Measurements from ENCODE around the gene SUPT20HL2.
"Not testable (repeated sequence)": the region's sequence is repeated elsewhere in the genome, so short reads cannot be mapped to it uniquely, and the experiment has no call there.

Gene SUPT20HL2

DNA sequence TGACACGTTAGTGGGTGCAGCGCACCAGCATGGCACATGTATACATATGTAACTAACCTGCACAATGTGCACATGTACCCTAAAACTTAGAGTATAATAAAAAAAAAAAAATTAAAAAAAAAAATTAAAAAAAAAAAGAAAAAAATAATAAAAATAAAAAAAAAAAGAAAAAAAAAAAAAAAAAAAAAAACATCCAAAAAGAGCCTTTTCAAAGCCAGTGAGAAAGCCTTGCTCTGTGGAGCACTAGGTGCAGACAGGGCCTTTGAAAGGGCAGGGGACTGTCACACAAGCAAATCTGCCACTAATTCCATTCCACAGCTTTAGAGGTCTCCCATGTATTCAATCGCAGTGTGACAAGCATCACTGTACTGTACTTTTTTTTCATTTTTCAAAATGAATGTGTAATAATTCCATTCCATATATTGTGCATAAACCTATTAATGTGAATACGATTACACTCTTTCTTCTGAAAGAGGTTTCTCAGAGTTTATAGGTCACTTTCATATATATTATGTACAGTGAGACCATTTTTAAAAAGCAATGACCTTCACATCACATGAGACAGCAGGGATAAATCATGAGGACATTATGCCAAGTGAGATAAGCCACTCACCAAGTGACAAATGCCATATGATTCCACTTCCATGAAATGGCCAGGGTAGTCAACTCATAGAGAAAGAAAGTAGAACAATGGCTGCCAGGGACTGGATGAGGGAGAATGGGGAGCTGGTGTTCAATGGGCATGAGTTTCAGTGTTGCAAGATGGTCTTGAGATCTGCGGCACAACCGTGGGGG, 4.1 kb downstream of the SUPT20HL2 start:
- not testable (repeated sequence) for DNase-seq (ENCODE audit: low read depth)

DNA sequence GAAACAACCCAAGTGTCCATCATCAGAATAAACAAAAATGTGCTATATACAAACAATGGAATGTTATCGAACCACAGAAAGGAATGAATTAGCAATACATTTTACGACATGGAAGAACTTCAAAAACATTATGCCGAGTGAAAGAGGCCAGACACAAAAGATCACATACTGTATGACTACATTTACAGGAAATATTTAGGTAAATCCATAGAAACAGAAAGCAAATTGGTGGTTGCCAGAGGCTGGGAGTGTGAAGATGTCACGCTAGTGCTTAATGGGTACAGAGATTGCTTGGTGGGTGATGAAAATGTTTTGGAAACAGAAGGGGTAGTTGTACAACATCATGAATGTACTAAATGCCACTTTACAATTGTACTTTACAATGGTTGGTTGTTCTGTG, 5.1 kb downstream of the SUPT20HL2 start:
- not testable (repeated sequence) for DNase-seq (ENCODE audit: low read depth)

DNA sequence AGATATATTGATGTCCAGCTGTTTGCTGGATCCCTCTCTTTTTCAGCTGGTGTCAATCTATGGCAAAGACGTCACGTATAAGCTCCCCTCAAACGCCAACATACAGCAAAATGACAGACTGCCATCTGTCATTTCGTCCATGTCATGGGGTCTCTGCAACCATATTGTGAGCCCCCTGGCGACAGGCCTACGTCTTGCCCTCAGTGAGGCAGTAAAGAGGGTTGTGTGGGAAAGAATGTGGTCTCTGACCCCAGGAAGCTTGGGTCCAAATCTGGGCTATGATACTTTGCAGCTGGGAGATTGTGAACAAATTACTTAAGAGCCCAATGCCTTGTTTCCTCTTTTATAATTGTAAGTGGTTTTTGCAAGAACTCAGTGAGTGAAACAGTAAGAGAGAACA, 7.4 kb downstream of the SUPT20HL2 start:
- no peak for DNase-seq (ENCODE audit: low read depth)

DNA sequence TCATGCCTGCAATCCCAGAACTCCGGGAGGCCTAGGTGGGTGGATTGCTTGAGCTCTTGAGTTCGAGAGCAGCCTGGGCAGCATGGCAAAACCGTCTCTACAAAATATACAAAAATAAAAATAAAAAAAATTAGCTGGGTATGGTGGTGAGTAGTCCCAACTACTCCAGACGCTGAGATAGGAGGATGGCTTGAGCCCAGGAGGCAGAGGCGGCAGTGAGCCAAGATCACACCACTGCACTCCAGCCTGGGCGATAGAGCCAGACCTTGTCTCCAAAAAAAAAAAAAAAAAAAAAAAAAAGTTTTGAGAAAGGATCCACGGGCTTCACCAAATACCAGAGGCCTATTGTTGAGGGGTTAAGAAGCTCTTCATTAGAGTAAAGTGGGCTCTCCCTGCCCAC, 8.0 kb downstream of the SUPT20HL2 start:
- DNase-seq (ENCODE audit: low read depth): no peak

DNA sequence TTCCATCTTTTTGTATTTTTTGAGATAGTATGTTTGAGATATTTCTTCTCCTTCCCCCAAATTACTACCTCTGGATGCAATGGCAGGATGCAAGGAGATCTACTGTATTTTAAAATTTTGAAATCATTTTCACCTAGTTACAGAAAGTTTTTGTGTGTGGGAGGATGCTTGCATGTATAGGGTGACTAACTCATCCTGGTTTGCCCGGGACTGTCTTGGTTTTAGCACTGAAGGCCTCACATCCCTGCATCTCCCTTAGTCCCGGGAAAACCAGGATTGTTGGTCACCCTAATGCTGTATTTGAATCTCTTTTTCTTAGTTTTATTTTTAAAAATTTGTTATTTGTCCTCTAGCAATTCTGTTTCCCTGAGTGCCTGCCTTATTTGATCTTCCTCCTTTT, 12.1 kb downstream of the SUPT20HL2 start:
- no peak for DNase-seq (ENCODE audit: low read depth)

DNA sequence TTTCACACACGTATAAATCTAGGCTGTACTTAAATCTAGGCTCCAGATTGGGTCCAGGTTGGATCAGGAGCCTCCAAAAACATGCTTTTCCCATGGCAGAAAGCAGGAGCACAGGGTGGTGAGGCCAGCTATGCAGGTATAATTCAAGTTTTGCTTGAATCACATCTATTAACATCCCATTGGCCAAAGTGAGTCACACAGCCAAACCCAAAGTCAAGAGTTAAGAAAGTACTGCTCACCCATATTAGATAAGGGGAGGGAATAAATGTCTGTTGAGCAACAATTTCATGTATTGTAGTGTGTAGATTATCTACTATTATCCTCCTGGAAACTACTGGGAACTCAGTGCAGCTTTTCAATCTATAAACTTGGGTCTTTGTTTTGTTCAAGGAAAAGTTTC, 12.8 kb downstream of the SUPT20HL2 start:
- DNase-seq (ENCODE audit: low read depth): no peak

DNA sequence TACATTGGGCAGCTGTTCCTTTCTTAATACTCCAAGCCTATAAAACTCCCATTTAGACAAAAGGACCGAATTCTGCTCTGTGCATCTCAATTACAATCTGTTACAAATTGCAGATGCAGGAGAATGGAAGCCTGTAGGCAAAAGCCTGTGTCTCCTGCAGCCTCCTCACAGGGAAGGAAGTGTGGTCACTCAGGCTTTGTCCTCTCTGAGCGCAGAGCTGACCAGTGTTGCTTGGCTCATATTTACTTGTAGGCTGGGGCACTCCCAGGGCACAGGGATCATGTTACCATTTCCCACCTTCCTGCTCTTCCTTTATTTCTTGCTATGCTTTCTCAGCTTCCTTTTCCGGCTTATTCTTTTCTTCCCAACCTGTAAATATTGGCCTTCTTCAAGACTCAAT, 15.7 kb downstream of the SUPT20HL2 start:
- DNase-seq (ENCODE audit: low read depth): no peak

DNA sequence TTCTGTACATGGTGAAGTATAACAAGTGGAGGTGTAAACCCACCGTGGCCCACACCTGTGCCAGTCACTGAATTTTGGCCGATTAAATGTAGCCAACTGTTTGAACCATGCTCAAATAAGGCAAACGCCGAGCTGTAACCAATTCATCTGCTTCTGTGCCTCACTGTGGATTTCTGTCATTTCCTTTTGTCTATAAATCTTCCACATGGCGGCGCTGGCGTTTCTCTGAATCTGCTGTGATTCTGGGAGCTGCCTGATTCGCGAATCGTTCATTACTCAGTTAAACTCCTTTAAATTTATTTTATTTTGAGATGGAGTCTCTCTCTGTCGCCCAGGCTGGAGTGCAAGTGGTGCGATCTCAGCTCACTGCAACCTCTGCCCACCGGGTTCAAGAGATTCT, 19.2 kb downstream of the SUPT20HL2 start:
- DNase-seq (ENCODE audit: low read depth): no peak

DNA sequence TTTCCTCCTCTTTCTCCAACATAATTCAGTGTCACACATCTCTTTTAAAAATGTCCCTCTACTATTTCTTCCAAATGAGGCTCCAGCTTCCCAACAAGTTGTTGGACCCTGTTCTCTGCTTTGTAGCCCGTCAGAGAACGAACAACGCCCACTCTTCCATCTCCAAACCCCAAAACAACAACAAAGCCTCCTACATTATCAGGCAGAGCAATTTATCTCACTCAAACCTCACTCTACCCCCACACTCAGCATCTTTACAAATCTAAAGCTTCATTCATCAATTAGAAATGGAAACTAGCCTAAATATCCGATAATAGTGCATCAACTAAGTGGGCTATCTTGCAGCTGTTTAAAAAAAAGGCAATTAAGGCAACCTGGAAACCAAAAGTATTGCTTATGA, 20.5 kb downstream of the SUPT20HL2 start:
- DNase-seq (ENCODE audit: low read depth): no peak

DNA sequence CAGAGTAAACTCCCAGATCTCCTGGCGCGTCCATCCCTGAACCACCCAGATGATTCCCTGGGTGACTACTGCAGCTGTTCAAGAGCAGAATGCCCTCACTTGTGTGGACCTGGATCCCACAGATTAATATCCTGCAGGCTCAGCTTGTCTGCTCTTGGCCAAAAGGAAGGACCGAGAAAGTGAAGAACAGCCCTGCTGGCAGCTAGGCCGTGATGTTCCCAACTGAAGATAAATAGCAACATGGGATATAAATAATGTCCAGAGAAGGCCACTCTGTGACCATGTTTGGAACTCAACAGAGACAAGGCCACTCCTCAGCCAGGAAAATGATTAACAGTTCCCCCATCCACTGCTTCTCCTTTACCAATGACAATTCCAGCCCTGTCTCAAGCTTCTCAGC, 21.5 kb downstream of the SUPT20HL2 start:
- no peak for DNase-seq (ENCODE audit: low read depth)

DNA sequence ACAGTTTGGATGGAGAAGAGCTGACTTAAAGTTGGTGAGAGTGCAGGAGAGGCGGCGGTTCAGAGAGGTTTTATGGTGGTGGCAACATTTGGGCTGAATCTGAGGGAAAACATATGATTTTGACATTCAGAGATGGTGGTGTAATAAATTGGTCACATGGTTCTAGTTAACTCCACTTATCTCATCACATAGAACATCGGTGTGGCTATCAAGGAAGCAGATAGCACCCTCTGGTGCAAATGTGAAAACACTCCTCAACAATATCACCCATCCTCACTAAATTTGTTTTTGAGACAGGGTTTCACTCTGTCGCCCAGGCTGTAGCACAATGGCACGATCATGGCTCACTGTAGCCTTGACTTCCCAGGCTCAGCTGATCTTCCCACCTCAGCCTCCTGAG, 28.8 kb downstream of the SUPT20HL2 start:
- no peak for DNase-seq (ENCODE audit: low read depth)

DNA sequence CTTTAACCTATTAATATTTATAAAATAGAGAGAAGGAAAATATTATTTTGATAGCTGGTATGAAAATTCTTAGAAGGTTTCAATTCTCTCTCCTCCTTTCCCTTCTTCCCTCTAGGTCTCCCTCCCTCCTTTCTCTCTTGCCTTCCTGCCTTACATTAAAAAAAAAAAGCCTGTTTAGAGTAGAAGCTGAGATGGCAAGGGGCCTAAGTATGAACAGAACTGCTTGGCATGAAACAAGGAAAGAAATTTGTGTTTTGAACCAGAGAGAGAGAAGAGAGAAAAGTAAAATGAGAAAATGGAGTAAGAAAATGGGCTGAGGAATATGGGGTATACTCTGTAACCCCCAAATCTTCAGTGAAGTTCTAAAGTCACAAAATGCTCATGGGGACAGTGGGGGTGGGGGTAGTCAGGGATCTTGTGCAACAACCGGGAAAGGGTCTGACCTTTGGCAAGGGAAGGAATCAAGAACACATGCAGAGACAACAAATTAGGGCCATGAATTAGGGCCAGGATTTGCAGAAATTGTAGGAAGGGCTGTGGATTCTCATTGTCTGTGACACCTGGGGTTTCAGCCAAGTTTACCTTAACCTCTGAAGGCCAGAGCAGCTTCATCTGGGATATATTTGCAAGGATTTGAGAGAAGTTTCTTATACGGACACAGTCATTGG, 30.6 kb downstream of the SUPT20HL2 start:
- no peak for DNase-seq (ENCODE audit: low read depth)

DNA sequence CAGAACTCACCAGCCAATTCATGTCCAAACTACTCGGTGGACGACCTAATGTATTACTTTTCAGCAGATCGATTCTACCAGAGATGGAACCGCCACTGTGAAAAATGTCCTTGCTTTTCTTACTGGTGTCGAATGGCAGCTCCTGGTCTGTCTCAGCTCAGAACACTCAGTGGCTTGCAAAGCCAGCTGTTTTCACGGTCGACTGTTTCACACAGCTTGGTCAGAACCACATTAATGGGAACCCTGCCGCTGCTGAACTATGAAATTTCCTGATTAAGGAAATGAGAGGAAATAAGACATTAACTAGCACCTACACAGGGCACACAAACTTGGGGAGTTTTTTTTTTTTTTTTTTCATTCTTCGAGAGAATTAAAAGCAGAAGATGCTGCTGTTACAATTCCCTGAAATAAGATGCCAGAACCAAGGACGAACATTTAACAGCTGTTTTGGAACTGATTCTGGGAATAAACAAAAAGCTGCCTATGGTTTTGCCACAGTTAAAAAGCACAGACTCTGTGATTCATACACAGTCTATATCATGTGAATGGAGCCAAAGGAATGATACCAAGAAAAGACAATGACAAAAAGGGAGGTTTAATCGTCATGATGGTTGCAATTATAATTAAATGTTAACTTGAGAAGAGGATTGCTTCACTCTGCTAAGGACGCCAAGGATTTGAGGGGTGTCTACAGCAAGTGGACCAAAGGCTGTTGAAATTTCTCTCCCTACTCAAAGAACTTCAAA, 31.3 kb downstream of the SUPT20HL2 start:
- no peak for DNase-seq (ENCODE audit: low read depth)

DNA sequence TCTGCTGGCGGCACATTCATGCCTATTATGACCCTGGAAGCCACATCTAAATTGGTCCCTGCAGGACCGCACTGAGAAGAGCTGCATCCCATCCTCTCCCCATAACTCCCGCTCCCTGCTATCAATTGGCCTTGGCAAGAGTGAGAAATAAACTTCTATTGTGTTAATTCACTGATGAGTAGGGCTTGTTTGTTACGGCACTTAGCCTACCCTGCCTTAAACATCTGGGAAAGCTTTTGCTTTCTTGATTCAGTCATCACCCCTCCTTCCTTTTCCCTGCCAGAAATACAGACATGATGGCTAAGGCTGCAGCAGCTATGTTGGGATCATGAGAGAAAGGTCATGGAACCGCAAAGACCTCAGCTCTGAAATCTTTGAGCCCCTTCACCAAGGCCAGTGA, 36.5 kb downstream of the SUPT20HL2 start:
- DNase-seq (ENCODE audit: low read depth): no peak

DNA sequence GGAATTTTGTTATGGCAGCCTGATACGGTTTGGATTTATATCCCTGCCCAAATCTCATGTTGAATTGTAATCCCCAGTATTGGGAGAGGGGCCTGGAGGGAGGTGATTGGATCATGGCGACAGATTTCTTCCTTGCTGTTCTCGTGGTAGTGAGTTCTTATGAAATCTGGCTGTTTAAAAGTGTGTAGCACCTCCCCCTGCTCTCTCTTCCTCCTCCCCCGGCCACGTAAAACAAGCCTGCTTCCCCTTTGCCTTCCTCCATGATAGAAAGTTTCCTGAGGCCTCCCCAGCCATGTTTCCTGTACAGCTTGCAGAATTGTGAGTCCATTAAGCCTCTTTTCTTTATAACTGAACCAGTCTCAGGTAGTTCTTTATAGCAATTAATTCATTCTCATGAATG, 37.9 kb downstream of the SUPT20HL2 start:
- no peak for DNase-seq (ENCODE audit: low read depth)

DNA sequence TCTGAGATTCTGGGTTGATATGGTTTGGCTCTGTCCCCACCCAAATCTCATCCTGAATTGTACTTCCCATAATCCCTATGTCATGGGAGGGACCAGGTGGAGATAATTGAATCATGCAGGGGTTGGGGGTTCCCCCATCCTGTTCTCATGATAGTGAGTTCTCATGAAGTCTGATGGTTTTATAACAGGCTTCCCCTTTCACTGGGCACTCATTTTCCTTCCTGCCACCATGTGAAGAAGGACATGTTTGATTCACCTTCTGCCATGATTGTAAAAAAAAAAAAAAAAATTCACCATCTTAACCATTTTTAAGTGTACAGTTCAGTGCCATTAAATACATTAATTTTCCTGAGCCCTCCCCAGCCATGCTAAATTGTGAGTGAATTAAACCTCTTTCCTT, 42.6 kb downstream of the SUPT20HL2 start:
- DNase-seq (ENCODE audit: low read depth): no peak

DNA sequence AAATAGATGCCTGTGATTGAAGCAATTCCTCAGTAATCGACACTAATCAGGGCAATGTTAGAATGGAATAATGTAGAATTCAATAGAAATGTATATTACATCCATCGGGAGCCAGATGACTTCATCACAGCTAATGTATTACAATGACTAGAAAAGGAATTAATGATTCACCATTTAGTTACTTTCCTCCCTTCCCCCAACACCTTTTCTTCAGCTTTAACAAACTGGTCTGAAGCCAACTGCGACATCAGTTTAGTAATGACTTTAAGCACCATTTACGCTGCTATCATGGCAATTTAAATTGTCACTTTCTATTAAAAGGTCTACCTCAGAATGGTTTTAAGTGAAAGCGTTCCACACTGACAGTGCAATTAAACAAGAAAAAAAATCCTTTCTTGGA, 45.1 kb downstream of the SUPT20HL2 start:
- DNase-seq (ENCODE audit: low read depth): no peak

DNA sequence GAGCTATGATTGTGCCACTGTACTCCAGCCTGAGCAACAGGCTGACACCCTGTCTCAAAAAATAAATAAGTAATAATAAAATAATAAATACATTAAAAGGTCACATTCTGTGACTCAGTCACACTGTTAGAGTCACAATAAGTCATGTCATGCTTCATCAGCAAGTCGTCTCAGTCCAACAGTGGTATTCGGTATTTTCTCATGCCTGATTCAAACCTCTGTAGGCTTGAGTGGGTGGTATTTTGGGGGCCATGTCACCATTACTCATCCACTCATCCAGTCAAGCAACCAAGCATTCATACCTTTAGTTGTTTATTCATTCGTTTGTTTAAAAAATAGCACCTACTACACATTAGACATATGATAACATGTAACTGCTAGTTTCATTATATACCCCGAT, 46.9 kb downstream of the SUPT20HL2 start:
- no peak for DNase-seq (ENCODE audit: low read depth)

DNA sequence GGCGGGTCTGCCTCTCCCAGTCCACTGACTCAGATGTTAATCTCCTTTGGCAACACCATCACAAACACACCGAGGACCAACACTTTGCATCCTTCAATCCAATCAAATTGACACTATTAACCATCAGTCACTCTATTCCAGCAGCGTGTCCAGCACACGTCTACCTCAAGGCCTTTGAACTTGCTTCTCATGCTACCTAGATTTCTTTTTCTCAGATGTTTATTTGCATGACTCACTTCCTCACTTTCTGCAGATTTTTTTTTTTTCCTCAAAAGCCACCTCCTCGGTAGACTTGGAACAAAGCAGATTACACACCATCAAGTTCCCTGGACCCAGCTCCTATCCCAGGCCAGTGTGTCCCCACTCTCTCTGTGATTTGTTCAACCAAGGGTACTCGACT, 49.5 kb downstream of the SUPT20HL2 start:
- no peak for DNase-seq (ENCODE audit: low read depth)

DNA sequence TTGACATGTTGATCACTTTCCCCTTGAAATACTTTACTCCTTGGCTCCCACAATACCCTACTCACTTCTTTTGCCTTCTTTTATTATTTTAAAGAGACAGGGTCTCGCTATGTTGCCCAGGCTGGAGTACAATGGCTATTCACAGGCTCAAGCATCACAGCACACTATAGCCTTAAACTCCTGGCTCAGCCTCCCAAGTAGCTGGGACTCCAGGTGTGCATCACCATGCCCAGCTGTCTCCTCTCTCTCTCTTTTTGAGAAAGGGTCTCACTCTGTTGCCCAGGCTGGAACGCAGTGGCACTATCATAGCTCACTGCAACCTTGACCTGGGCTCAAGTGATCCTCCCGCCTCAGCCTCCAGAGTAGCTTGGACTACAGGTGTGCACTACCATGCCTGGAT, 51.6 kb downstream of the SUPT20HL2 start:
- no peak for DNase-seq (ENCODE audit: low read depth)
